Panc1 (cell line): ENCODE data around the gene RASGEF1B. TPM values are rescaled to one million over a fixed set of nuclear protein-coding genes. Genes with fewer than 3 reads are reported as not detected.

ENCODE experiments used
- ATAC-seq: fragments of 200-7000 bp; cut with Tn5 transposase; 2 replicates; pipeline ENCODE4 v1.9.1; 2020; ENCODE audit warnings: mild to moderate bottlenecking, moderate library complexity
- BruUV-seq: library from RNA; stranded (reverse); fragments of 400-500 nt; replicated peaks from 2 replicates; lab custom pipeline; 2021; lab: Mats Ljungman, UMichigan
- CTCF ChIA-PET: fragments of 300-600 bp; sonication (Branson Sonifier 250); formaldehyde crosslinking; loops from one replicate; lab custom pipeline; 2022; ENCODE audit warnings: antibody characterized with exemption; lab: Charles Lee
- POLR2A ChIA-PET: fragments of 300-600 bp; sonication (Branson Sonifier 250); formaldehyde crosslinking; loops from one replicate; lab custom pipeline; 2022; ENCODE audit warnings: antibody characterized with exemption; lab: Charles Lee
- DNase-seq: peaks from one replicate; pipeline ENCODE4 v3.0.0-alpha.2; 2010; ENCODE audit warnings: low read depth, low spot score
- H3K27ac ChIP-seq: 2 replicates; pipeline ENCODE4 v1.5.1; 2011; ENCODE audit warnings: mild to moderate bottlenecking, low read length, inconsistent platforms
- H3K27me3 ChIP-seq: fragments of 200-500 bp; sonication (Bioruptor generic); 2 replicates; pipeline ENCODE4 v1.6.0; 2014; ENCODE audit warnings: low read length, inconsistent platforms; ENCODE audit not compliant: control insufficient read depth, insufficient read depth
- H3K36me3 ChIP-seq: fragments of 200-500 bp; sonication (Bioruptor generic); 2 replicates; pipeline ENCODE4 v1.5.1; 2014; ENCODE audit warnings: inconsistent platforms, mild to moderate bottlenecking, low read length, moderate library complexity; ENCODE audit not compliant: control insufficient read depth, insufficient read depth
- H3K4me1 ChIP-seq: 2 replicates; pipeline ENCODE4 v1.5.1; 2011; ENCODE audit warnings: inconsistent platforms, mild to moderate bottlenecking, low read length, moderate library complexity; ENCODE audit not compliant: control insufficient read depth, insufficient read depth
- H3K4me3 ChIP-seq, 2 experiments: 2 replicates each; pipeline ENCODE4 v1.5.1; 2011 to 2012; ENCODE audit warnings: low read depth in 2 of 2, low read length in 2 of 2, mild to moderate bottlenecking in 2 of 2, inconsistent platforms in 1 of 2, moderate library complexity in 1 of 2
- H3K9me3 ChIP-seq: fragments of 200-500 bp; sonication (Bioruptor generic); 2 replicates; pipeline ENCODE4 v1.5.1; 2014; ENCODE audit warnings: low read depth, mild to moderate bottlenecking, inconsistent platforms, low read length, moderate library complexity; ENCODE audit not compliant: control insufficient read depth, insufficient read depth
- POLR2AphosphoS5 ChIP-seq: IDR thresholded peaks from 2 replicates; pipeline ENCODE4 v1.6.1; 2012; ENCODE audit warnings: mild to moderate bottlenecking, low read depth, low read length, moderate library complexity
- SIN3A ChIP-seq: IDR thresholded peaks from 2 replicates; pipeline ENCODE4 v1.6.1; 2012; ENCODE audit warnings: low read depth, mild to moderate bottlenecking, low read length, moderate library complexity, borderline replicate concordance; ENCODE audit not compliant: insufficient read depth
- TCF7L2 ChIP-seq: IDR thresholded peaks from 2 replicates; pipeline ENCODE4 v1.6.1; 2011; ENCODE audit warnings: mild to moderate bottlenecking, low read depth, low read length, inconsistent platforms
- in situ Hi-C: cut with HindIII; loops from 2 replicates; pipeline ENCODE4 v1.10.0; 2016; ENCODE audit warnings: low sequenced_read_pairs, low pct_unique_long_range_greater_than_20kb
- intact Hi-C: fragments of 100-400 bp; cut with micrococcal nuclease; formaldehyde crosslinking; loops from one replicate; pipeline ENCODE4 v1.10.0; 2022; ENCODE audit not compliant: unreplicated experiment
- total RNA-seq: library from RNA; stranded (reverse); gene quantifications from one replicate; pipeline ENCODE4 v1.2.1, GENCODE V29; 2021; ENCODE audit not compliant: unreplicated experiment
- TF ChIP-seq, protein P1 (sequence below): fragments of 450-650 bp; IDR thresholded peaks from 2 replicates; pipeline ENCODE4 v1.5.1; 2017; ENCODE audit warnings: mild to moderate bottlenecking
- TF ChIP-seq, protein P2 (sequence below), 2 experiments: IDR thresholded peaks; 2 replicates each; pipeline ENCODE4 v1.6.1; 2011 to 2012; ENCODE audit warnings: low read depth in 2 of 2, control low read depth in 1 of 2, low read length in 1 of 2, mild to moderate bottlenecking in 1 of 2, moderate library complexity in 1 of 2; ENCODE audit not compliant: insufficient read depth in 1 of 2

Gene RASGEF1B
- total RNA-seq, 1 experiment from 2014 or later, result not detected

DNA sequence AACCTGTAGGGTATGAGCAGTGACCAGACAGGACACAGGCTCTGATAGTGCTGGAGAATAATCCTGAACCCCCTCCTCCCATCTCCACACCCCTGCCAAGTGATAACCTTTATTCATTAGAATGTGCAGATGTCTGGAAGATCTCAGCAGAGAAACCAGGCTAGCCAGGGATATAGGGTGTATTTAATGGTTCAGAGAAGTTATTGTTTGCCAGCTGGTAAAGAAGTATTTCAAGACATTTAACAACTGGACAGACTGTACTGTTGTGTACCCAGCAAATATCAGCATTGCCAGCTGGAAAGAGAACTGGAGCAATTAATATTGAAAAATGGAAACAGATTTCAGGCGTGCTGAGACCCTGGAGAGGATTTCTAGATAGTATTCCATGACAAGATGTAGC is 94.5 kb downstream of the RASGEF1B start:
- no peaks in the 10 kb centered on the region for H3K36me3 ChIP-seq
- no peak for DNase-seq
- intact Hi-C loops, result no loop called here
- H3K4me3 ChIP-seq, result no peak overlapping the region
- no peaks in the 10 kb centered on the region for H3K27me3 ChIP-seq
- no peaks in the 10 kb centered on the region for H3K4me1 ChIP-seq
- ChIA-PET CTCF (no interaction called here), POLR2A (no interaction called here)
- TF ChIP-seq, protein P1, sequence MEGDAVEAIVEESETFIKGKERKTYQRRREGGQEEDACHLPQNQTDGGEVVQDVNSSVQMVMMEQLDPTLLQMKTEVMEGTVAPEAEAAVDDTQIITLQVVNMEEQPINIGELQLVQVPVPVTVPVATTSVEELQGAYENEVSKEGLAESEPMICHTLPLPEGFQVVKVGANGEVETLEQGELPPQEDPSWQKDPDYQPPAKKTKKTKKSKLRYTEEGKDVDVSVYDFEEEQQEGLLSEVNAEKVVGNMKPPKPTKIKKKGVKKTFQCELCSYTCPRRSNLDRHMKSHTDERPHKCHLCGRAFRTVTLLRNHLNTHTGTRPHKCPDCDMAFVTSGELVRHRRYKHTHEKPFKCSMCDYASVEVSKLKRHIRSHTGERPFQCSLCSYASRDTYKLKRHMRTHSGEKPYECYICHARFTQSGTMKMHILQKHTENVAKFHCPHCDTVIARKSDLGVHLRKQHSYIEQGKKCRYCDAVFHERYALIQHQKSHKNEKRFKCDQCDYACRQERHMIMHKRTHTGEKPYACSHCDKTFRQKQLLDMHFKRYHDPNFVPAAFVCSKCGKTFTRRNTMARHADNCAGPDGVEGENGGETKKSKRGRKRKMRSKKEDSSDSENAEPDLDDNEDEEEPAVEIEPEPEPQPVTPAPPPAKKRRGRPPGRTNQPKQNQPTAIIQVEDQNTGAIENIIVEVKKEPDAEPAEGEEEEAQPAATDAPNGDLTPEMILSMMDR, result no peak
- no peak for TF ChIP-seq TCF7L2
- TF ChIP-seq SIN3A, result no peak
- TF ChIP-seq, protein P2, sequence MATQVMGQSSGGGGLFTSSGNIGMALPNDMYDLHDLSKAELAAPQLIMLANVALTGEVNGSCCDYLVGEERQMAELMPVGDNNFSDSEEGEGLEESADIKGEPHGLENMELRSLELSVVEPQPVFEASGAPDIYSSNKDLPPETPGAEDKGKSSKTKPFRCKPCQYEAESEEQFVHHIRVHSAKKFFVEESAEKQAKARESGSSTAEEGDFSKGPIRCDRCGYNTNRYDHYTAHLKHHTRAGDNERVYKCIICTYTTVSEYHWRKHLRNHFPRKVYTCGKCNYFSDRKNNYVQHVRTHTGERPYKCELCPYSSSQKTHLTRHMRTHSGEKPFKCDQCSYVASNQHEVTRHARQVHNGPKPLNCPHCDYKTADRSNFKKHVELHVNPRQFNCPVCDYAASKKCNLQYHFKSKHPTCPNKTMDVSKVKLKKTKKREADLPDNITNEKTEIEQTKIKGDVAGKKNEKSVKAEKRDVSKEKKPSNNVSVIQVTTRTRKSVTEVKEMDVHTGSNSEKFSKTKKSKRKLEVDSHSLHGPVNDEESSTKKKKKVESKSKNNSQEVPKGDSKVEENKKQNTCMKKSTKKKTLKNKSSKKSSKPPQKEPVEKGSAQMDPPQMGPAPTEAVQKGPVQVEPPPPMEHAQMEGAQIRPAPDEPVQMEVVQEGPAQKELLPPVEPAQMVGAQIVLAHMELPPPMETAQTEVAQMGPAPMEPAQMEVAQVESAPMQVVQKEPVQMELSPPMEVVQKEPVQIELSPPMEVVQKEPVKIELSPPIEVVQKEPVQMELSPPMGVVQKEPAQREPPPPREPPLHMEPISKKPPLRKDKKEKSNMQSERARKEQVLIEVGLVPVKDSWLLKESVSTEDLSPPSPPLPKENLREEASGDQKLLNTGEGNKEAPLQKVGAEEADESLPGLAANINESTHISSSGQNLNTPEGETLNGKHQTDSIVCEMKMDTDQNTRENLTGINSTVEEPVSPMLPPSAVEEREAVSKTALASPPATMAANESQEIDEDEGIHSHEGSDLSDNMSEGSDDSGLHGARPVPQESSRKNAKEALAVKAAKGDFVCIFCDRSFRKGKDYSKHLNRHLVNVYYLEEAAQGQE (IDR thresholded peaks at IDR 0.05; ENCODE audit: insufficient read depth in 1 of 2, low read depth in 2 of 2, low read length in 1 of 2), result no peak
- TF ChIP-seq POLR2AphosphoS5, result no peak
- ATAC-seq, result no peak
- BruUV-seq, result no TSS peak
- no peaks in the 10 kb centered on the region for H3K9me3 ChIP-seq
- H3K27ac ChIP-seq, result no peak overlapping the region
- in situ Hi-C loops, result no loop called here

DNA sequence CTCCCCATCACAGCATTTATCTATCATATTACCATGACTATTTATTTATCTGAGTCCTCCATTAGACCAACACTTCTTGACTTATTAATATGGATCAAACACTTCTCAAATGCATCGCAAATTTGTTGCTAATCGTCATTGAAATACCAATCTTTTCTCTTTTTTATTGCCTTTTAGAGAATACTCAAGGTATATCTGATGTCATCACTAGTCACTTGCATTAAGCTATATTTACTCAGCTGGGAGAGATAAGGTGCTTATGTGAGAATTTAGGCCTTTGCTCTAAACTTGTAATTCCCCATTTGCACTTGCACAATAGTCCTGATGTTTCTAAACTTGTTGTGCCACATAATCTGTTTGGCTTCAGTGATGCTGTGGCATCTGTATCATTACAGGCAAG is 95.0 kb downstream of the RASGEF1B start:
- ChIA-PET CTCF (no interaction called here), POLR2A (no interaction called here)
- intact Hi-C loops (no loop called here), in situ Hi-C loops (no loop called here)
- no peak for DNase-seq
- Histone ChIP-seq H3K9me3 (no peaks in the 10 kb centered on the region), H3K27me3 (no peaks in the 10 kb centered on the region), H3K4me1 (no peaks in the 10 kb centered on the region), H3K27ac (no peak overlapping the region), H3K36me3 (no peaks in the 10 kb centered on the region), H3K4me3 (no peak overlapping the region)
- ATAC-seq, result no peak
- no TSS peak for BruUV-seq
- TF ChIP-seq SIN3A, result no peak
- TF ChIP-seq, protein P2 (IDR thresholded peaks at IDR 0.05; ENCODE audit: insufficient read depth in 1 of 2, low read depth in 2 of 2, low read length in 1 of 2), result no peak
- TF ChIP-seq TCF7L2, result no peak
- TF ChIP-seq, protein P1, result no peak
- TF ChIP-seq POLR2AphosphoS5, result no peak
